Right lobe of liver (tissue), 4 donors: ENCODE results near the gene SCFD2.

Source experiments
- POLR2A ChIP-seq: fragments of 450-650 bp; IDR thresholded peaks from one replicate; pipeline ENCODE4 v1.6.1; 2017; ENCODE audit warnings: antibody characterized with exemption, mild to moderate bottlenecking
- TF ChIP-seq, protein P1 (sequence below), 4 donors: fragments of 200-600 bp in 3 of 4; fragments of 450-650 bp in 1 of 4; IDR thresholded peaks; one replicate each; pipeline versions ENCODE4 v1.5.1 to v1.8.0; 2016 to 2022; ENCODE audit warnings: antibody characterized with exemption in 4 of 4, mild to moderate bottlenecking in 2 of 4
- donor health status: DM: no; HTN: no; CAD: no.
- donor health status: DM: no; HTN: no; CAD: no.
- donor health status: DM: no; HTN: yes; CAD: no.

DNA sequence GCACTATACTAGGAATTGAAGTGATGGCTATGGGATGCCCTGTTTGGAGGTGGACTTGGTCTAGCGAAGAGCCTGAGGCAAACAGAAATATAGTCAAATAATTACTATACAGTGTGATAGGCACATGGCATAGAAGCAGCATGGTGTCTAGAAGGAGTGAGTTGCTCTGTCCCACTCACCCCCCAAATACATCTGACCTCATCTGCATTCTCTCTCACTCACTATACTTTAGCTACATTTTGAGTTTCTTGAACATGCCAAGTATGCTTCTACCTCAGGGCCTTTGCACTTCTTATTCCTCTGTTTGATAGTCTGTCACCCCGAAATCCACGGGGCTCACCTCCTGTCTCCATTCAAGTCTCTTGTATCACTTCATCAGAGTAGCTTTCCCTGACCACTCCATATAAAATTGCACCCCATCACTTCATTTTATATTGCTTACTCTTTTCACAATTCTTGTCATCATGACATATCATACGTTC is 9.0 kb upstream of the SCFD2 start:
- no peak for TF ChIP-seq POLR2A
- TF ChIP-seq, protein P1, sequence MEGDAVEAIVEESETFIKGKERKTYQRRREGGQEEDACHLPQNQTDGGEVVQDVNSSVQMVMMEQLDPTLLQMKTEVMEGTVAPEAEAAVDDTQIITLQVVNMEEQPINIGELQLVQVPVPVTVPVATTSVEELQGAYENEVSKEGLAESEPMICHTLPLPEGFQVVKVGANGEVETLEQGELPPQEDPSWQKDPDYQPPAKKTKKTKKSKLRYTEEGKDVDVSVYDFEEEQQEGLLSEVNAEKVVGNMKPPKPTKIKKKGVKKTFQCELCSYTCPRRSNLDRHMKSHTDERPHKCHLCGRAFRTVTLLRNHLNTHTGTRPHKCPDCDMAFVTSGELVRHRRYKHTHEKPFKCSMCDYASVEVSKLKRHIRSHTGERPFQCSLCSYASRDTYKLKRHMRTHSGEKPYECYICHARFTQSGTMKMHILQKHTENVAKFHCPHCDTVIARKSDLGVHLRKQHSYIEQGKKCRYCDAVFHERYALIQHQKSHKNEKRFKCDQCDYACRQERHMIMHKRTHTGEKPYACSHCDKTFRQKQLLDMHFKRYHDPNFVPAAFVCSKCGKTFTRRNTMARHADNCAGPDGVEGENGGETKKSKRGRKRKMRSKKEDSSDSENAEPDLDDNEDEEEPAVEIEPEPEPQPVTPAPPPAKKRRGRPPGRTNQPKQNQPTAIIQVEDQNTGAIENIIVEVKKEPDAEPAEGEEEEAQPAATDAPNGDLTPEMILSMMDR (IDR thresholded peaks at IDR 0.05), result no peak
